Peyer's patch (tissue), 4 donors: Measurements from ENCODE around the gene IPP.

Experiments
- CTCF ChIP-seq, 6 experiments: fragments of 450-650 bp in 4 of 6; fragments of 200-600 bp in 2 of 6; sonication (generic) in 1 of 6; IDR thresholded peaks; one replicate each; pipeline ENCODE4 v1.5.1; 2017 to 2019; ENCODE audit warnings: antibody characterized with exemption in 6 of 6, mild to moderate bottlenecking in 3 of 6, moderate library complexity in 1 of 6
- POLR2A ChIP-seq, 2 donors: fragments of 450-650 bp; IDR thresholded peaks; one replicate each; pipeline ENCODE4 v1.5.1; 2017; ENCODE audit warnings: antibody characterized with exemption in 2 of 2, mild to moderate bottlenecking in 2 of 2, moderate library complexity in 2 of 2

- TF ChIP-seq CTCF (IDR thresholded peaks at IDR 0.05): no peak
- no peak for TF ChIP-seq POLR2A (IDR thresholded peaks at IDR 0.05)
These were observed 45.9 kb upstream of the IPP start for GRCh38 chr1:45796381-45796780.
